Caco-2 (cell line): ENCODE measurements around the gene SPNS2. TPM values are rescaled to one million over a fixed set of nuclear protein-coding genes. Genes with fewer than 3 reads are reported as not detected.

ENCODE experiments used
- BruUV-seq: library from RNA; stranded (reverse); fragments of 400-500 nt; replicated peaks from 2 replicates; lab custom pipeline; 2021; lab: Mats Ljungman, UMichigan
- CTCF ChIA-PET: fragments of 300-600 bp; sonication (Branson Sonifier 250); formaldehyde crosslinking; loops from one replicate; lab custom pipeline; 2022; ENCODE audit warnings: antibody characterized with exemption; lab: Charles Lee
- POLR2A ChIA-PET: fragments of 300-600 bp; sonication (Branson Sonifier 250); formaldehyde crosslinking; loops from one replicate; lab custom pipeline; 2022; ENCODE audit warnings: antibody characterized with exemption; lab: Charles Lee
- DNase-seq, 2 experiments: peaks; one replicate each; pipeline versions ENCODE4 v3.0.0 to v3.0.0-alpha.2; 2020 to 2022
- H3K27me3 ChIP-seq: replicated peaks from 2 replicates; pipeline ENCODE4 v1.6.0; 2011; ENCODE audit warnings: low read length; ENCODE audit not compliant: control insufficient read depth, insufficient read depth
- H3K36me3 ChIP-seq: 2 replicates; pipeline ENCODE4 v1.5.1; 2011; ENCODE audit warnings: low read length; ENCODE audit not compliant: control insufficient read depth, insufficient read depth
- H3K4me1 ChIP-seq: fragments of 250-450 bp; sonication (Bioruptor Pico); 2 replicates; pipeline ENCODE4 v1.5.1; 2020; ENCODE audit warnings: mild to moderate bottlenecking
- H3K4me3 ChIP-seq: 2 replicates; pipeline ENCODE4 v1.5.1; 2011; ENCODE audit warnings: low read depth, mild to moderate bottlenecking, control low read depth, low read length
- H3K9me3 ChIP-seq: fragments of 250-450 bp; sonication (Bioruptor Pico); 2 replicates; pipeline ENCODE4 v1.5.1; 2020; ENCODE audit warnings: mild to moderate bottlenecking, moderate library complexity
- H3K27ac Mint-ChIP-seq: one replicate; pipeline ENCODE4 v1.8.0; 2022; ENCODE audit warnings: mixed read lengths; ENCODE audit not compliant: unreplicated experiment
- H3K27me3 Mint-ChIP-seq: one replicate; pipeline ENCODE4 v1.8.0; 2022; ENCODE audit warnings: mixed read lengths; ENCODE audit not compliant: insufficient read depth, unreplicated experiment
- H3K36me3 Mint-ChIP-seq: one replicate; pipeline ENCODE4 v1.8.0; 2022; ENCODE audit warnings: mild to moderate bottlenecking, mixed read lengths; ENCODE audit not compliant: insufficient read depth, unreplicated experiment
- H3K4me1 Mint-ChIP-seq: one replicate; pipeline ENCODE4 v1.8.0; 2022; ENCODE audit warnings: low read depth, mixed read lengths; ENCODE audit not compliant: unreplicated experiment
- H3K4me3 Mint-ChIP-seq: one replicate; pipeline ENCODE4 v1.8.0; 2022; ENCODE audit warnings: mild to moderate bottlenecking, moderate library complexity, mixed read lengths; ENCODE audit not compliant: unreplicated experiment
- H3K9me3 Mint-ChIP-seq: one replicate; pipeline ENCODE4 v1.8.0; 2022; ENCODE audit warnings: mixed read lengths; ENCODE audit not compliant: unreplicated experiment
- CTCF ChIP-seq, 2 experiments: fragments of 200-600 bp in 1 of 2; IDR thresholded peaks; 1 replicate in 1 of 2; 2 replicates in 1 of 2; pipeline versions ENCODE4 v1.5.1 to v1.8.0; 2011 to 2022; ENCODE audit warnings: antibody characterized with exemption in 1 of 2, control low read depth in 1 of 2, inconsistent platforms in 1 of 2, low read depth in 1 of 2, low read length in 1 of 2, mild to moderate bottlenecking in 1 of 2, moderate library complexity in 1 of 2; ENCODE audit not compliant: insufficient read depth in 1 of 2, severe bottlenecking in 1 of 2, unreplicated experiment in 1 of 2
- intact Hi-C: fragments of 100-400 bp; cut with micrococcal nuclease; formaldehyde crosslinking; loops from one replicate; pipeline ENCODE4 v1.10.0; 2022; ENCODE audit not compliant: unreplicated experiment
- total RNA-seq: library from RNA; stranded (reverse); gene quantifications from 2 replicates; pipeline ENCODE4 v1.2.3, GENCODE V29; 2022

The SPNS2 gene
- total RNA-seq, 1 experiment from 2014 or later: 1.00 TPM

- intact Hi-C loops: no loop called here
- H3K27me3 ChIP-seq: no peaks in the 10 kb centered on the region
- H3K4me1 ChIP-seq: no peaks in the 10 kb centered on the region
- Mint-ChIP-seq H3K9me3 (no peaks in the 10 kb centered on the region), H3K36me3 (peaks cover 33% of the 10 kb centered on the region), H3K27me3 (no peaks in the 10 kb centered on the region), H3K27ac (no peak overlapping the region), H3K4me3 (no peak overlapping the region), H3K4me1 (no peaks in the 10 kb centered on the region)
- ChIA-PET POLR2A (no interaction called here), CTCF (no interaction called here)
- H3K36me3 ChIP-seq: no peaks in the 10 kb centered on the region
- no peak overlapping the region for H3K4me3 ChIP-seq
- no peak for DNase-seq
- H3K9me3 ChIP-seq: no peaks in the 10 kb centered on the region
- TF ChIP-seq CTCF (IDR thresholded peaks at IDR 0.05; ENCODE audit: insufficient read depth in 1 of 2, low read depth in 1 of 2, low read length in 1 of 2, severe bottlenecking in 1 of 2, unreplicated experiment in 1 of 2): no peak
- no TSS peak for BruUV-seq
Observed at GRCh38 chr17:4547118-4547906, 48.6 kb downstream of the SPNS2 start.

- ChIA-PET POLR2A (no interaction called here), CTCF (no interaction called here)
- Histone ChIP-seq H3K9me3 (no peaks in the 10 kb centered on the region), H3K4me1 (no peaks in the 10 kb centered on the region), H3K27me3 (no peaks in the 10 kb centered on the region), H3K4me3 (no peak overlapping the region), H3K36me3 (no peaks in the 10 kb centered on the region)
- DNase-seq: no peak
- no peaks in the 10 kb centered on the region for H3K9me3 Mint-ChIP-seq
- H3K36me3 Mint-ChIP-seq: peaks cover 27% of the 10 kb centered on the region
- H3K27ac Mint-ChIP-seq: no peak overlapping the region
- intact Hi-C loops: no loop called here
- H3K4me1 Mint-ChIP-seq: no peaks in the 10 kb centered on the region
- no peaks in the 10 kb centered on the region for H3K27me3 Mint-ChIP-seq
- H3K4me3 Mint-ChIP-seq: no peak overlapping the region
- no peak for TF ChIP-seq CTCF (IDR thresholded peaks at IDR 0.05; ENCODE audit: insufficient read depth in 1 of 2, low read depth in 1 of 2, low read length in 1 of 2, severe bottlenecking in 1 of 2, unreplicated experiment in 1 of 2)
- BruUV-seq: no TSS peak
Observed at GRCh38 chr17:4548061-4548461, 49.4 kb downstream of the SPNS2 start.

- Mint-ChIP-seq H3K9me3 (no peaks in the 10 kb centered on the region), H3K27ac (no peak overlapping the region), H3K27me3 (no peaks in the 10 kb centered on the region), H3K4me1 (no peaks in the 10 kb centered on the region), H3K4me3 (no peak overlapping the region), H3K36me3 (peaks cover 27% of the 10 kb centered on the region)
- no peaks in the 10 kb centered on the region for H3K27me3 ChIP-seq
- DNase-seq: no peak
- H3K9me3 ChIP-seq: no peaks in the 10 kb centered on the region
- BruUV-seq: no TSS peak
- CTCF ChIA-PET: interaction anchor here (0.6 kb wide), 1 partner anchor 11 kb away, joined by 3 read pairs; no protein-coding TSS in a partner anchor
- intact Hi-C loops: no loop called here
- POLR2A ChIA-PET: interaction anchor here (0.5 kb wide), 1 partner anchor 115 kb away, joined by 3 read pairs; no protein-coding TSS in a partner anchor
- TF ChIP-seq CTCF (IDR thresholded peaks at IDR 0.05; ENCODE audit: insufficient read depth in 1 of 2, low read depth in 1 of 2, low read length in 1 of 2, severe bottlenecking in 1 of 2, unreplicated experiment in 1 of 2): no peak
- no peak overlapping the region for H3K4me3 ChIP-seq
- H3K36me3 ChIP-seq: no peaks in the 10 kb centered on the region
- H3K4me1 ChIP-seq: no peaks in the 10 kb centered on the region
Observed at GRCh38 chr17:4548721-4549531, 50.2 kb downstream of the SPNS2 start.
